HepG2 (cell line): ENCODE measurements around the gene CCDC85C. TPM values are rescaled to one million over a fixed set of nuclear protein-coding genes. Genes with fewer than 3 reads are reported as not detected.

ENCODE experiments used
- ATM ChIP-seq: fragments of 450-650 bp; IDR thresholded peaks from 2 replicates; pipeline ENCODE4 v1.7.1; 2017; ENCODE audit warnings: mild to moderate bottlenecking, borderline replicate concordance
- BHLHE40 ChIP-seq: IDR thresholded peaks from 2 replicates; pipeline ENCODE4 v1.6.1; 2011; ENCODE audit warnings: low read length, improper control_type of control experiment
- HOXA5 ChIP-seq: sonication (generic); formaldehyde crosslinking; IDR thresholded peaks from 2 replicates; pipeline ENCODE4 v1.4.0; 2020; ENCODE audit warnings: missing genetic modification reagents
- NONO ChIP-seq, 2 experiments: fragments of 450-650 bp in 1 of 2; sonication (generic) in 1 of 2; formaldehyde crosslinking in 1 of 2; IDR thresholded peaks in 1 of 2; conservative IDR thresholded peaks in 1 of 2; 2 replicates each; pipeline versions ENCODE4 v1.6.1 to v1.8.0; 2017 to 2022; ENCODE audit warnings: mild to moderate bottlenecking in 1 of 2, missing genetic modification reagents in 1 of 2, moderate library complexity in 1 of 2
- PITX1 ChIP-seq: sonication (generic); formaldehyde crosslinking; IDR thresholded peaks from 2 replicates; pipeline ENCODE4 v1.5.1; 2020; ENCODE audit warnings: mild to moderate bottlenecking, missing genetic modification reagents
- TCF7 ChIP-seq: sonication (generic); IDR thresholded peaks from 2 replicates; pipeline ENCODE4 v1.6.1; 2016; ENCODE audit warnings: antibody characterized with exemption, low read depth
- ZNF143 ChIP-seq: sonication (generic); formaldehyde crosslinking; IDR thresholded peaks from 2 replicates; pipeline ENCODE4 v1.4.0; 2020; ENCODE audit warnings: missing genetic modification reagents
- ZNF563 ChIP-seq: sonication (generic); formaldehyde crosslinking; IDR thresholded peaks from 2 replicates; pipeline ENCODE4 v1.8.0; 2022; ENCODE audit warnings: mild to moderate bottlenecking, moderate library complexity, missing genetic modification reagents
- polyA plus RNA-seq, 8 experiments: library from polyadenylated mRNA; depleted of rRNA in 3 of 8; stranded (reverse) in 7 of 8; unstranded in 1 of 8; fragments of >200 nt; fragmentation: Illumina TruSeq in 4 of 8; extraction: Trizol in 4 of 8; gene quantifications; 2 replicates each; pipeline versions ENCODE4 v1.2.1 to v1.2.3, GENCODE V29; 2011 to 2016; ENCODE audit warnings: low read depth in 4 of 8, missing spikeins in 1 of 8, mixed read lengths in 1 of 8; ENCODE audit not compliant: insufficient read depth in 1 of 8
- total RNA-seq, 5 experiments: library from RNA; depleted of rRNA; stranded (reverse); fragments of >200 nt; fragmentation: Illumina TruSeq; extraction: Trizol; gene quantifications; 2 replicates each; pipeline ENCODE4 v1.2.3, GENCODE V29; 2016; ENCODE audit warnings: low read depth in 1 of 5
- TF ChIP-seq, protein P1 (sequence below): sonication (generic); formaldehyde crosslinking; IDR thresholded peaks from 2 replicates; pipeline ENCODE4 v1.5.0; 2020; ENCODE audit warnings: mild to moderate bottlenecking, missing genetic modification reagents, moderate library complexity
- TF ChIP-seq, protein P2 (sequence below): sonication (generic); formaldehyde crosslinking; IDR thresholded peaks from 2 replicates; pipeline ENCODE4 v1.5.1; 2020; ENCODE audit warnings: mild to moderate bottlenecking, missing genetic modification reagents
- TF ChIP-seq, protein P3 (sequence below): sonication (generic); formaldehyde crosslinking; IDR thresholded peaks from 2 replicates; pipeline ENCODE4 v1.5.1; 2020; ENCODE audit warnings: mild to moderate bottlenecking, moderate library complexity, missing genetic modification reagents
- TF ChIP-seq, protein P4 (sequence below): sonication (generic); formaldehyde crosslinking; IDR thresholded peaks from 2 replicates; pipeline ENCODE4 v1.5.1; 2020; ENCODE audit warnings: mild to moderate bottlenecking, missing genetic modification reagents, moderate library complexity
- TF ChIP-seq, protein P5 (sequence below), 2 experiments: sonication (generic) in 1 of 2; formaldehyde crosslinking in 1 of 2; IDR thresholded peaks; 2 replicates each; pipeline versions ENCODE4 v1.5.1 to v1.6.1; 2011 to 2020; ENCODE audit warnings: borderline replicate concordance in 1 of 2, low read depth in 1 of 2, low read length in 1 of 2, mild to moderate bottlenecking in 1 of 2, missing genetic modification reagents in 1 of 2, moderate library complexity in 1 of 2

CCDC85C gene
- total and polyA plus RNA-seq, 2 of the 13 experiments (the other 11 are each of a cell fraction or from before 2014, with no cell fraction given) = 18.8 to 43.8 TPM

DNA sequence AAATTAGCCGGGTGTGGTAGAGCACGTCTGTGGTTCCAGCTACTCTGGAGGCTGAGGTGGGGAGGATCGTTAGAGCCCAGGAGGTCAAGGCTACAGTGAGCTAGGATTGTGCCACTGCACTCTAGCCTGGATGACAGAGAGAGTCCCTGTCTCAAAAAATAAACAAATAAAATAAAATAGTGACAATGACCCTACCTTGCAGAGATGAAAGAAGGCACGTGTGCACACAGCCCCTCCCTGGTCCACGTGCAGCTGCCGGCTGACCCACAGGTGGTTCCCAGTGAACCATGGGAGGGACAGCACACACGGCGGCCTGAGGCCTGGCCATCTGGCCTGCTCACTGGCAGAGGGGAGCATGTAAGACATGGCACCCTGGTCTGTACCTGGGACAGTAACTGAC lies 45.6 kb upstream of the CCDC85C start (continued):
- TF ChIP-seq, protein P1, sequence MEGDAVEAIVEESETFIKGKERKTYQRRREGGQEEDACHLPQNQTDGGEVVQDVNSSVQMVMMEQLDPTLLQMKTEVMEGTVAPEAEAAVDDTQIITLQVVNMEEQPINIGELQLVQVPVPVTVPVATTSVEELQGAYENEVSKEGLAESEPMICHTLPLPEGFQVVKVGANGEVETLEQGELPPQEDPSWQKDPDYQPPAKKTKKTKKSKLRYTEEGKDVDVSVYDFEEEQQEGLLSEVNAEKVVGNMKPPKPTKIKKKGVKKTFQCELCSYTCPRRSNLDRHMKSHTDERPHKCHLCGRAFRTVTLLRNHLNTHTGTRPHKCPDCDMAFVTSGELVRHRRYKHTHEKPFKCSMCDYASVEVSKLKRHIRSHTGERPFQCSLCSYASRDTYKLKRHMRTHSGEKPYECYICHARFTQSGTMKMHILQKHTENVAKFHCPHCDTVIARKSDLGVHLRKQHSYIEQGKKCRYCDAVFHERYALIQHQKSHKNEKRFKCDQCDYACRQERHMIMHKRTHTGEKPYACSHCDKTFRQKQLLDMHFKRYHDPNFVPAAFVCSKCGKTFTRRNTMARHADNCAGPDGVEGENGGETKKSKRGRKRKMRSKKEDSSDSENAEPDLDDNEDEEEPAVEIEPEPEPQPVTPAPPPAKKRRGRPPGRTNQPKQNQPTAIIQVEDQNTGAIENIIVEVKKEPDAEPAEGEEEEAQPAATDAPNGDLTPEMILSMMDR (CRISPR knock-in tag) = no peak
- TF ChIP-seq, protein P2, sequence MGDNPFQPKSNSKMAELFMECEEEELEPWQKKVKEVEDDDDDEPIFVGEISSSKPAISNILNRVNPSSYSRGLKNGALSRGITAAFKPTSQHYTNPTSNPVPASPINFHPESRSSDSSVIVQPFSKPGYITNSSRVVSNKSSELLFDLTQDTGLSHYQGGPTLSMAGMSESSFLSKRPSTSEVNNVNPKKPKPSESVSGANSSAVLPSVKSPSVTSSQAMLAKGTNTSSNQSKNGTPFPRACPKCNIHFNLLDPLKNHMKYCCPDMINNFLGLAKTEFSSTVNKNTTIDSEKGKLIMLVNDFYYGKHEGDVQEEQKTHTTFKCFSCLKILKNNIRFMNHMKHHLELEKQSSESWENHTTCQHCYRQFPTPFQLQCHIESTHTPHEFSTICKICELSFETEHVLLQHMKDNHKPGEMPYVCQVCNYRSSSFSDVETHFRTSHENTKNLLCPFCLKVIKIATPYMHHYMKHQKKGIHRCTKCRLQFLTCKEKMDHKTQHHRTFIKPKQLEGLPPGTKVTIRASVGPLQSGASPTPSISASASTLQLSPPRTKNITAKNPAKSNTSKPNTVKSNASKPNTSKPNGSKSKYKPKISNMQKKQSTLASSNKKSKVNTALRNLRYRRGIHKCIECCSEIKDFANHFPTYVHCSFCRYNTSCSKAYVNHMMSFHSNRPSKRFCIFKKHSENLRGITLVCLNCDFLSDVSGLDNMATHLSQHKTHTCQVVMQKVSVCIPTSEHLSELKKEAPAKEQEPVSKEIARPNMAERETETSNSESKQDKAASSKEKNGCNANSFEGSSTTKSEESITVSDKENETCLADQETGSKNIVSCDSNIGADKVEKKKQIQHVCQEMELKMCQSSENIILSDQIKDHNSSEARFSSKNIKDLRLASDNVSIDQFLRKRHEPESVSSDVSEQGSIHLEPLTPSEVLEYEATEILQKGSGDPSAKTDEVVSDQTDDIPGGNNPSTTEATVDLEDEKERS (CRISPR knock-in tag) = no peak; the same call in 1 of the 2 replicates
- TF ChIP-seq PITX1 (CRISPR knock-in tag) = 0 out of 2 replicates have a peak, but pooled peaks have one; percentile 31
- TF ChIP-seq, protein P3, sequence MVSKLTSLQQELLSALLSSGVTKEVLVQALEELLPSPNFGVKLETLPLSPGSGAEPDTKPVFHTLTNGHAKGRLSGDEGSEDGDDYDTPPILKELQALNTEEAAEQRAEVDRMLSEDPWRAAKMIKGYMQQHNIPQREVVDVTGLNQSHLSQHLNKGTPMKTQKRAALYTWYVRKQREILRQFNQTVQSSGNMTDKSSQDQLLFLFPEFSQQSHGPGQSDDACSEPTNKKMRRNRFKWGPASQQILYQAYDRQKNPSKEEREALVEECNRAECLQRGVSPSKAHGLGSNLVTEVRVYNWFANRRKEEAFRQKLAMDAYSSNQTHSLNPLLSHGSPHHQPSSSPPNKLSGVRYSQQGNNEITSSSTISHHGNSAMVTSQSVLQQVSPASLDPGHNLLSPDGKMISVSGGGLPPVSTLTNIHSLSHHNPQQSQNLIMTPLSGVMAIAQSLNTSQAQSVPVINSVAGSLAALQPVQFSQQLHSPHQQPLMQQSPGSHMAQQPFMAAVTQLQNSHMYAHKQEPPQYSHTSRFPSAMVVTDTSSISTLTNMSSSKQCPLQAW (CRISPR knock-in tag) = 0 out of 2 replicates have a peak, but pooled peaks have one; percentile 36
- TF ChIP-seq, protein P4, sequence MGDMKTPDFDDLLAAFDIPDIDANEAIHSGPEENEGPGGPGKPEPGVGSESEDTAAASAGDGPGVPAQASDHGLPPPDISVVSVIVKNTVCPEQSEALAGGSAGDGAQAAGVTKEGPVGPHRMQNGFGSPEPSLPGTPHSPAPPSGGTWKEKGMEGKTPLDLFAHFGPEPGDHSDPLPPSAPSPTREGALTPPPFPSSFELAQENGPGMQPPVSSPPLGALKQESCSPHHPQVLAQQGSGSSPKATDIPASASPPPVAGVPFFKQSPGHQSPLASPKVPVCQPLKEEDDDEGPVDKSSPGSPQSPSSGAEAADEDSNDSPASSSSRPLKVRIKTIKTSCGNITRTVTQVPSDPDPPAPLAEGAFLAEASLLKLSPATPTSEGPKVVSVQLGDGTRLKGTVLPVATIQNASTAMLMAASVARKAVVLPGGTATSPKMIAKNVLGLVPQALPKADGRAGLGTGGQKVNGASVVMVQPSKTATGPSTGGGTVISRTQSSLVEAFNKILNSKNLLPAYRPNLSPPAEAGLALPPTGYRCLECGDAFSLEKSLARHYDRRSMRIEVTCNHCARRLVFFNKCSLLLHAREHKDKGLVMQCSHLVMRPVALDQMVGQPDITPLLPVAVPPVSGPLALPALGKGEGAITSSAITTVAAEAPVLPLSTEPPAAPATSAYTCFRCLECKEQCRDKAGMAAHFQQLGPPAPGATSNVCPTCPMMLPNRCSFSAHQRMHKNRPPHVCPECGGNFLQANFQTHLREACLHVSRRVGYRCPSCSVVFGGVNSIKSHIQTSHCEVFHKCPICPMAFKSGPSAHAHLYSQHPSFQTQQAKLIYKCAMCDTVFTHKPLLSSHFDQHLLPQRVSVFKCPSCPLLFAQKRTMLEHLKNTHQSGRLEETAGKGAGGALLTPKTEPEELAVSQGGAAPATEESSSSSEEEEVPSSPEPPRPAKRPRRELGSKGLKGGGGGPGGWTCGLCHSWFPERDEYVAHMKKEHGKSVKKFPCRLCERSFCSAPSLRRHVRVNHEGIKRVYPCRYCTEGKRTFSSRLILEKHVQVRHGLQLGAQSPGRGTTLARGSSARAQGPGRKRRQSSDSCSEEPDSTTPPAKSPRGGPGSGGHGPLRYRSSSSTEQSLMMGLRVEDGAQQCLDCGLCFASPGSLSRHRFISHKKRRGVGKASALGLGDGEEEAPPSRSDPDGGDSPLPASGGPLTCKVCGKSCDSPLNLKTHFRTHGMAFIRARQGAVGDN (CRISPR knock-in tag) = peak; percentile 84
- TF ChIP-seq HOXA5 (CRISPR knock-in tag) = peak; percentile 60; the same call in 1 of the 2 replicates
- peak; percentile 47; the same call in 1 of the 2 replicates for TF ChIP-seq ZNF563 (CRISPR knock-in tag)
- TF ChIP-seq, protein P5, sequence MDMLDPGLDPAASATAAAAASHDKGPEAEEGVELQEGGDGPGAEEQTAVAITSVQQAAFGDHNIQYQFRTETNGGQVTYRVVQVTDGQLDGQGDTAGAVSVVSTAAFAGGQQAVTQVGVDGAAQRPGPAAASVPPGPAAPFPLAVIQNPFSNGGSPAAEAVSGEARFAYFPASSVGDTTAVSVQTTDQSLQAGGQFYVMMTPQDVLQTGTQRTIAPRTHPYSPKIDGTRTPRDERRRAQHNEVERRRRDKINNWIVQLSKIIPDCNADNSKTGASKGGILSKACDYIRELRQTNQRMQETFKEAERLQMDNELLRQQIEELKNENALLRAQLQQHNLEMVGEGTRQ (IDR thresholded peaks at IDR 0.05; ENCODE audit: low read depth, low read length) = no peak
- TF ChIP-seq, protein P5 (CRISPR knock-in tag; IDR thresholded peaks at IDR 0.05; ENCODE audit: borderline replicate concordance) = peak; percentile 60; the same call in 1 of the 2 replicates
- no peak for TF ChIP-seq ATM
- TF ChIP-seq NONO (IDR thresholded peaks at IDR 0.05) = no peak
- TF ChIP-seq NONO (CRISPR knock-in tag; conservative IDR thresholded peaks at IDR 0.05) = 0 out of 2 replicates have a peak, but pooled peaks have one; percentile 34
- TF ChIP-seq ZNF143 (CRISPR knock-in tag) = peak; percentile 65
- TF ChIP-seq BHLHE40 = peak; percentile 95
- TF ChIP-seq TCF7 = peak; percentile 36
